NCI-H1436 treated with DMSO at 0.1 percent for 48 hours (cell line): ENCODE measurements around the gene MDH1.
"Not testable (repeated sequence)": the region's sequence is repeated elsewhere in the genome, so short reads cannot be mapped to it uniquely, and the experiment has no call there.

Source experiments
- DNase-seq: peaks from one replicate; lab custom pipeline; 2025; lab: John Stamatoyannopoulos, UW

The MDH1 gene

GRCh38 chr2:63589148-63589958 lies 590 bp downstream of the MDH1 start:
- no peak for DNase-seq

- no peak for DNase-seq
These were observed 2.1 kb downstream of the MDH1 start for GRCh38 chr2:63590626-63591408.

- no peak for DNase-seq
These were observed 2.9 kb downstream of the MDH1 start for GRCh38 chr2:63591566-63592175.

- DNase-seq, result no peak
These were observed 5.9 kb downstream of the MDH1 start for GRCh38 chr2:63594660-63595059.

GRCh38 chr2:63596401-63596883 lies 7.7 kb downstream of the MDH1 start:
- no peak for DNase-seq

- DNase-seq, result no peak
These were observed 10.2 kb downstream of the MDH1 start for GRCh38 chr2:63598981-63599380.

- DNase-seq, result no peak
These were observed 12.2 kb downstream of the MDH1 start for GRCh38 chr2:63600881-63601460.

- DNase-seq, result no peak
These were observed 15.9 kb downstream of the MDH1 start for GRCh38 chr2:63604666-63605065.

GRCh38 chr2:63608865-63609264 lies 20.1 kb downstream of the MDH1 start:
- DNase-seq, result not testable (repeated sequence)

GRCh38 chr2:63610525-63610924 lies 21.8 kb downstream of the MDH1 start:
- DNase-seq, result no peak

GRCh38 chr2:63613391-63613901 lies 24.7 kb downstream of the MDH1 start:
- DNase-seq, result no peak

GRCh38 chr2:63614448-63614968 lies 25.7 kb downstream of the MDH1 start:
- no peak for DNase-seq

- DNase-seq, result no peak
These were observed 26.5 kb downstream of the MDH1 start for GRCh38 chr2:63614983-63615945.

- no peak for DNase-seq
These were observed 28.6 kb downstream of the MDH1 start for GRCh38 chr2:63617366-63617765.

- no peak for DNase-seq
These were observed 30.6 kb downstream of the MDH1 start for GRCh38 chr2:63619328-63619727.

- no peak for DNase-seq
These were observed 34.0 kb downstream of the MDH1 start for GRCh38 chr2:63622751-63623150.

GRCh38 chr2:63623763-63624162 lies 35.0 kb downstream of the MDH1 start:
- DNase-seq, result not testable (repeated sequence)

- DNase-seq, result no peak
These were observed 39.1 kb downstream of the MDH1 start for GRCh38 chr2:63627866-63628265.

- no peak for DNase-seq
These were observed 39.7 kb downstream of the MDH1 start for GRCh38 chr2:63628403-63628942.

- no peak for DNase-seq
These were observed 42.7 kb downstream of the MDH1 start for GRCh38 chr2:63631501-63631900.
